Pons (tissue), 1 donor: ENCODE data around the gene DMGDH.
"Not testable (repeated sequence)": the region's sequence is repeated elsewhere in the genome, so short reads cannot be mapped to it uniquely, and the experiment has no call there.

Experiments
- DNase-seq: peaks from one replicate; pipeline ENCODE4 v3.0.0-alpha.2; 2016; ENCODE audit warnings: low spot score

The DMGDH gene

DNA sequence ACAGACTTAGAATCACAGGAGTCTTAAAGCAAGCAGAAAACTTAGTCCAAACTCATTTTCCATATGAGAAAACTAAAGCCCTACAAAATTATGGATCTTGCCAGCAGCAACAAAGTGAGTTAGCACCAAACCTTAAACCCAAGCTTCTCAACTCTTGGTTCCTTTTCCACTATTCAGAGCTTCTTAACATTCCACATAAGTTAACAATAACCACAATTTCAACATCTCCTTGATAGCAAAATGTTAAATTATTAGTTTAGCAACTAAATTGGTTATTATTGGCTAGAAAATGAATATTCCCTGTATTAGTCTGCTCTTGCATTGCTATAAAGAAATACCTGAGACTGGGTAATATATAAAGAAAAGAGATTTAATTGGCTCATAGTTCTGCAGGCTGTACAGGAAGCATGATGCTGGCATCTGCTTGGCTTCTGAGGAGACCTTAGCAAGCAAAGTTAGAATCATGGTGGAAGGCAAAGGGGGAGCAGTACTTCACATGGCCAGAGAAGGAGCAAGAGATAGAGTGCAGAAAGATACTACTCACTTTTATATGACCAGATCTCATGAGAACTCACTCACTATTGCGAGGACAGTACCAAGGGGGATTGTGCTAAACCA, 58.1 kb downstream of the DMGDH start:
- no peak for DNase-seq

- DNase-seq, result no peak
Measured at GRCh38 chr5:79008362-79008761, 61.1 kb downstream of the DMGDH start.

GRCh38 chr5:79007872-79008271, 61.6 kb downstream of the DMGDH start:
- no peak for DNase-seq

GRCh38 chr5:79005936-79006631, 63.4 kb downstream of the DMGDH start:
- no peak for DNase-seq

- no peak for DNase-seq
Measured at GRCh38 chr5:79005151-79005550, 64.3 kb downstream of the DMGDH start.

- DNase-seq, result no peak
Measured at GRCh38 chr5:79002374-79002773, 67.1 kb downstream of the DMGDH start.

- DNase-seq, result no peak
Measured at GRCh38 chr5:79001471-79001870, 68.0 kb downstream of the DMGDH start.

DNA sequence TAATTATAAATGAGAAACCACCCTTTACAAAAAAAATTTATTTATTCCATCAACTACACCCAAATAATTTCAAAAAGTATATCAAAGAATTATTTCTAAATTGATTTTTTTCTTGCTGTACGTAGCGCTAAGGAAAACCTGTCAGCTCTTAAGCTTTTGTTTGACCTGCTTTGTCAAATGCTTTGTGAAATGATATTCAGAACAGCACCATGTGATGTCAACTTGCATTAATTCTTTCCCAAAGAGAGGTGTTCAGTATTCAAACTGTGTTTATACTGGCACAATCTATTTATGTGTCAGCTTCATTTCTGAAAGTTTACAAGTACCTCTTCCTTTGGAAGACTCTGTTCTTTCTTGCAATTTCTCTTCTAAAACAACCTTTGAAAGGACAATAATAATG, 72.4 kb downstream of the DMGDH start:
- no peak for DNase-seq

- DNase-seq, result no peak
Measured at GRCh38 chr5:78995521-78996007, 73.9 kb downstream of the DMGDH start.

DNA sequence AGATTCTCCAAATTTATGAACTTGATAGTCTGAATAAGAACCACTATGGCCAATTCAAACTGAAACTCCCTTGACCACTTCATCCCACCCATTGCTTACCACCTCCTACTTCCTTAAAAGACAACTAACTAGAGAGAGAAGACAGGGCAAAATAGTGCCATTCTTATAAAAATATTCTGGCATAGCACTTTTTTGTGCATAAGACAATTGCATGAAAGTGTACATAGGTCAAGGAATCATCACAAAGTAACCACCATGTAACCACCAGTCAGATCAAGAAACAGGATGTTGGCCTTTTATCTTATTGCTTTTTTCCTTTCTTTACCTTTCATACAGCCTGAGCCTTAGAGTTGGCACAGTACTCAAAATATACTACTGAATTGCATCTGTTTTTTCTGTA, 76.3 kb downstream of the DMGDH start:
- no peak for DNase-seq

DNA sequence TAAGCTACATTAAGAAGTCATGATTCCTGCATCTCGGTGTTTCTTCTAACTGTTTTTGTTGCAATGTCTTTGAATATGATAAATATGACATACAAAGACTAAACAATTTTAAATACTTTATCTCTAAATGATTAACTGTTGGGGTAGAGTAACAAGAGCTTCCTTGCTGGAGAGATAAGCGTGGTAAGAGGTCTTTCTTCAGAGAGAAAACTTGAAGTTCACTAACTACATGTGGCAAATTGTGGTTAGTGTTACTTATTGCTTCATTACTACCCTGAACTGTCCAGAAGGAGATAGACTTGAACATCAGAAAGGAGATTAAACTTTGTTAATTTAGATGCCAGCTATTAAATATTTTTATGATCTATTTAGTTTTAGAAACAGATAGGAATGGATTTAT, 77.3 kb downstream of the DMGDH start:
- DNase-seq, result no peak

- DNase-seq, result no peak
Measured at GRCh38 chr5:78989080-78989479, 80.4 kb downstream of the DMGDH start.

- no peak for DNase-seq
Measured at GRCh38 chr5:78985725-78986223, 83.7 kb downstream of the DMGDH start.

DNA sequence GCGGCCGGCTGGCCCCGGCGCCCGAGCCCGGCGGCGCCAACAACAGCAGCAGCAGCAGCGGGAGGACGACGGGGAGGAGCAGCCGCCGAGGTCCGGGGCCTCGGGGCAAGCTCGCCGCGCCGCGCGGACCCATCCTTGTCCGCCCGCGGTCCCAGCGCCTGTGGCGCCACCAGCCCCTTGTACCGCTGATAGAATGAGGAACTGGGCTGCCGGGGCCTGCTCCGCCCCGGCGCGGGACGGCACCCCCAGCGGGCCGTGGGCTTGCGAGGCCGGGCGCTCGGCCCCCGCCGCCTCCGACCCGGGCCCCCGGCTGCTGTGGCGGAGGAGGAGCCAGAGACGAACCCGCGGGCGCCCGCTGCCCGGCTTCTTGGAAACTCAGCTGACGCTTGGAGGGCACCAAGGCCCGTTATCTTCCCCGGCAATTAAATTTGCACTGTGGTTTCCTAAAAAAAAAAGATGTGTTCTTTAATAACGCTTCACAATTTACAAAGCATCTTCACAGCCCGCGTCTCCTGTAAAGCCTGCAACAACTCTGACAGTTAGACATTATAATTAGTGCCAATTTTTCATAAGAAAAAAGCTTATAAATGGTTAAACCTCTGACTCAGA, 84.3 kb downstream of the DMGDH start, which contains the start of gene ARSB:
Gene ARSB, minus strand, starts transcription at position 195 of the 609 bp plus-strand sequence. Its CDS starts 62 bp downstream, at position 133.
- DNase-seq, result peak; percentile 60

- peak; percentile 78 for DNase-seq
Measured at GRCh38 chr5:78984439-78985115, 84.9 kb downstream of the DMGDH start.

- DNase-seq, result peak; percentile 65
Measured at GRCh38 chr5:78983601-78984438, 85.7 kb downstream of the DMGDH start.

GRCh38 chr5:78983194-78983593, 86.3 kb downstream of the DMGDH start:
- not testable (repeated sequence) for DNase-seq

DNA sequence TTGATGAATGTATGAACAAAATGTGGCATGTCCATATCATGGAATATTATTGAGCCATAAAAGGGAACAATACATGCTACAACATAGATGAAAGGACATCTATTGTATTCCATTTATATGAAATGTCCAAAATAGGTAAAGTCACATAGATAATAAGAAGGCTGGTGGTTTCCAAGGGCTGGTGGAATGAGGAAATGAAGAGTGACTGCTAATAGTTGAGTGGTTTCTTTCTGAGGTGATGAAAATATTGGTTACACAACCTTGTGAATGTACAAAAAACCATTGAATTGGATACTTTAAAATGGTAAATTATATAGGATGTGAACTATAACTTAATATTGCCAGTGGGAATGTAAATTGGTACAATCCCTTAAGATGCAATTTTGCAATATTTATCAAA, 89.6 kb downstream of the DMGDH start:
- DNase-seq, result no peak

GRCh38 chr5:78979117-78979742, 90.2 kb downstream of the DMGDH start:
- DNase-seq, result no peak

- no peak for DNase-seq
Measured at GRCh38 chr5:78975035-78975434, 94.4 kb downstream of the DMGDH start.

GRCh38 chr5:78974601-78975000, 94.9 kb downstream of the DMGDH start:
- DNase-seq, result no peak
